Stomach (tissue), 19 donors: ENCODE data around the gene SQSTM1. TPM values are rescaled to one million over a fixed set of nuclear protein-coding genes. Genes with fewer than 3 reads are reported as not detected.
A peak's percentile ranks its signal among the peaks of the same experiment; 100 is the strongest.

ENCODE experiments used
- DNase-seq, 2 donors: peaks; one replicate each; pipeline versions ENCODE4 v3.0.0 to v3.0.0-alpha.2; 2013 to 2019
- H3K27ac ChIP-seq, 5 donors: fragments of 200-600 bp in 4 of 5; sonication (generic) in 4 of 5; one replicate each; pipeline ENCODE4 v1.5.1; 2013 to 2019; ENCODE audit warnings: mild to moderate bottlenecking in 1 of 5, moderate library complexity in 1 of 5
- H3K27me3 ChIP-seq, 3 donors: fragments of 200-600 bp; sonication (generic); one replicate each; pipeline ENCODE4 v1.5.1; 2017 to 2019; ENCODE audit warnings: mixed run types in 1 of 3
- H3K36me3 ChIP-seq, 4 donors: fragments of 200-600 bp; sonication (generic); 1 replicate in 3 of 4; 2 replicates in 1 of 4; pipeline ENCODE4 v1.5.1; 2016 to 2019
- H3K4me1 ChIP-seq, 4 donors: fragments of 200-600 bp; sonication (generic); one replicate each; pipeline ENCODE4 v1.5.1; 2016 to 2019
- H3K4me3 ChIP-seq, 4 donors: fragments of 200-600 bp; sonication (generic) in 3 of 4; one replicate each; pipeline ENCODE4 v1.5.1; 2016 to 2019; ENCODE audit warnings: mild to moderate bottlenecking in 1 of 4
- H3K9me3 ChIP-seq, 4 donors: fragments of 200-600 bp; sonication (generic); one replicate each; pipeline ENCODE4 v1.5.1; 2016 to 2019
- EP300 ChIP-seq: sonication (generic); formaldehyde crosslinking; IDR thresholded peaks from one replicate; pipeline ENCODE4 v1.6.1; 2017; ENCODE audit warnings: antibody characterized with exemption
- POLR2A ChIP-seq, 4 donors: fragments of 450-650 bp; IDR thresholded peaks; one replicate each; pipeline ENCODE4 v1.6.1; 2016; ENCODE audit warnings: antibody characterized with exemption in 4 of 4, control low read depth in 2 of 4, mild to moderate bottlenecking in 1 of 4, moderate library complexity in 1 of 4
- POLR2AphosphoS5 ChIP-seq, 3 donors: sonication (generic); formaldehyde crosslinking; IDR thresholded peaks; one replicate each; pipeline ENCODE4 v1.6.1; 2016; ENCODE audit warnings: antibody characterized with exemption in 3 of 3
- WGBS, 5 donors: extraction: QIAGEN DNeasy Blood & Tissue Kit in 3 of 5; methylation state at CpG; one replicate each; pipeline versions ENCODE4 v1.1.5 to v1.1.7; 2013 to 2018; 5-methylcytosine and 5-hydroxymethylcytosine counted together
- intact Hi-C: fragments of 100-400 bp; cut with DNase I; formaldehyde crosslinking; loops from one replicate; pipeline ENCODE4 v1.15.1; 2023; ENCODE audit warnings: low total_unique reads
- long read RNA-seq, 10 donors: transcript quantifications; one replicate each; lab custom pipeline, GENCODE V29; 2026
- polyA plus RNA-seq, 3 donors: library from polyadenylated mRNA; stranded (reverse); fragments of 200-250 nt; gene quantifications; one replicate each; pipeline ENCODE4 v1.2.3, GENCODE V29; 2013
- total RNA-seq, 5 donors: library from RNA; depleted of rRNA; stranded (reverse); fragments of >200 nt; gene quantifications; one replicate each; pipeline versions ENCODE4 v1.1.0 to v1.2.3, GENCODE V29; 2014 to 2016
- TF ChIP-seq, protein P1 (sequence below), 7 experiments: fragments of 450-650 bp in 4 of 7; fragments of 200-600 bp in 3 of 7; sonication (generic) in 3 of 7; IDR thresholded peaks; one replicate each; pipeline ENCODE4 v1.5.1; 2016 to 2019; ENCODE audit warnings: antibody characterized with exemption in 7 of 7, control low read depth in 2 of 7, mild to moderate bottlenecking in 1 of 7
- donor health status: healthy with polysubstance abuse.
- donor health status: Bipolar disorder and iron deficiency.
- donor health status: healthy.

SQSTM1 gene
- total RNA-seq (100 to 1,000 TPM; 163 to 693 (median 508) TPM), polyA plus RNA-seq (100 to 1,000 TPM; 166 to 251 (median 213) TPM)
- long read RNA-seq, donor 1, transcript SQSTM1-202 (8 exons, 2,986 nt) = major isoform, 12 of 179 reads
- long read RNA-seq, donor 1, partial matches to known transcripts = 167 of 179 reads
- long read RNA-seq, donor 1, other reads (novel, unspliced or antisense) = 0 of 179 reads
- long read RNA-seq, donor 2, transcript SQSTM1-202 (8 exons, 2,986 nt) = major isoform, 22 of 122 reads
- long read RNA-seq, donor 2, partial matches to known transcripts = 100 of 122 reads
- long read RNA-seq, donor 2, other reads (novel, unspliced or antisense) = 0 of 122 reads
- long read RNA-seq, donor 3, partial matches to known transcripts = 173 of 180 reads
- long read RNA-seq, donor 3, other reads (novel, unspliced or antisense) = 0 of 180 reads
- long read RNA-seq, donor 4, partial matches to known transcripts = 0 of 1 reads
- long read RNA-seq, donor 4, other reads (novel, unspliced or antisense) = 0 of 1 reads
- long read RNA-seq, donor 5, transcript SQSTM1-202 (8 exons, 2,986 nt) = major isoform, 19 of 42 reads
- long read RNA-seq, donor 5, partial matches to known transcripts = 16 of 42 reads
- long read RNA-seq, donor 5, other reads (novel, unspliced or antisense) = 5 of 42 reads
- long read RNA-seq, donor 6, transcript SQSTM1-202 (8 exons, 2,986 nt) = major isoform, 43 of 367 reads
- long read RNA-seq, donor 6, partial matches to known transcripts = 322 of 367 reads
- long read RNA-seq, donor 6, other reads (novel, unspliced or antisense) = 0 of 367 reads
- long read RNA-seq, donor 7, transcript SQSTM1-202 (8 exons, 2,986 nt) = major isoform, 16 of 210 reads
- long read RNA-seq, donor 7, partial matches to known transcripts = 188 of 210 reads
- long read RNA-seq, donor 7, other reads (novel, unspliced or antisense) = 5 of 210 reads
- long read RNA-seq, donor 8, transcript SQSTM1-202 (8 exons, 2,986 nt) = major isoform, 10 of 13 reads
- long read RNA-seq, donor 8, partial matches to known transcripts = 0 of 13 reads
- long read RNA-seq, donor 8, other reads (novel, unspliced or antisense) = 0 of 13 reads
- long read RNA-seq, donor 9, transcript SQSTM1-202 (8 exons, 2,986 nt) = major isoform, 19 of 66 reads
- long read RNA-seq, donor 9, partial matches to known transcripts = 40 of 66 reads
- long read RNA-seq, donor 9, other reads (novel, unspliced or antisense) = 5 of 66 reads
- long read RNA-seq, donor 10, partial matches to known transcripts = 47 of 50 reads
- long read RNA-seq, donor 10, other reads (novel, unspliced or antisense) = 0 of 50 reads

DNA sequence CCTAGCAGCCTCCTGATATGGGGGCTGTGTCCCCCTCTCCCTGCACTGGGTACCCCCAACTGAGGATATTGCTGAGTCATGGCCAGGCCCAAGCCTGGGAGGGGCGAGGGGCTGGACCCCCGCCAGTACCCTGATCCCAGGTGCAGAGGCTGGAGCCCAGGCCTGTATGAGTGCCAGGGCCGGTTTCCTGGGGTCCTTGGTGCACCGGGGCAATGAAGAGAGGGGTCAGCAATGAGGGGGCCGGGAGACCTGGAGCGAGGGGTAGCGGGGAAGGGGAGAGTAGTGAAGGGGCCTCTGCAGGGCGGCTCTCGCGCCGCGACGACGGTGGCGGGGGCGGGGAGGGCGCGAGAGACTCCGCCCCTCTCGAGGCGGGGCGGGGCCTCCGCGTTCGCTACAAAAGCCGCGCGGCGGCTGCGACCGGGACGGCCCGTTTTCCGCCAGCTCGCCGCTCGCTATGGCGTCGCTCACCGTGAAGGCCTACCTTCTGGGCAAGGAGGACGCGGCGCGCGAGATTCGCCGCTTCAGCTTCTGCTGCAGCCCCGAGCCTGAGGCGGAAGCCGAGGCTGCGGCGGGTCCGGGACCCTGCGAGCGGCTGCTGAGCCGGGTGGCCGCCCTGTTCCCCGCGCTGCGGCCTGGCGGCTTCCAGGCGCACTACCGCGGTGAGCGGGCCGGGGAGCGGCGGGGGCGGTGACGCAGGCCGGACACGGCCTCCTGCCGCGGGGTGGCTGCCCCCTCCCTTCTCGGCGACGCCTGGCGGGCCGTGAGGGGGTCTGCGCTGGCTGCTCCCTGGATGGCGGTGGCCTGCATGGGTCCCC lies at the start of gene SQSTM1:
TSS of gene SQSTM1 (plus strand) at position 423 of the 815 bp plus-strand sequence. CDS start at position 455, 32 bp downstream.
- peaks cover 74 to 83% (median 81%) of the 10 kb centered on the region in 4 donors for H3K4me1 ChIP-seq
- H3K9me3 ChIP-seq = no peaks in the 10 kb centered on the region
- peaks cover 24 to 38% (median 35%) of the 10 kb centered on the region in 4 donors for H3K36me3 ChIP-seq
- H3K27me3 ChIP-seq = no peaks in the 10 kb centered on the region
- peak within 1 kb of the TSS; percentile 91 to 100 (median 99) for H3K27ac ChIP-seq
- TF ChIP-seq POLR2AphosphoS5 (IDR thresholded peaks at IDR 0.05) = peak; percentile 90 to 100 (median 100)
- peak in 2 of 4 donors; percentile 80 to 98 for TF ChIP-seq POLR2A (IDR thresholded peaks at IDR 0.05)
- TF ChIP-seq, protein P1, sequence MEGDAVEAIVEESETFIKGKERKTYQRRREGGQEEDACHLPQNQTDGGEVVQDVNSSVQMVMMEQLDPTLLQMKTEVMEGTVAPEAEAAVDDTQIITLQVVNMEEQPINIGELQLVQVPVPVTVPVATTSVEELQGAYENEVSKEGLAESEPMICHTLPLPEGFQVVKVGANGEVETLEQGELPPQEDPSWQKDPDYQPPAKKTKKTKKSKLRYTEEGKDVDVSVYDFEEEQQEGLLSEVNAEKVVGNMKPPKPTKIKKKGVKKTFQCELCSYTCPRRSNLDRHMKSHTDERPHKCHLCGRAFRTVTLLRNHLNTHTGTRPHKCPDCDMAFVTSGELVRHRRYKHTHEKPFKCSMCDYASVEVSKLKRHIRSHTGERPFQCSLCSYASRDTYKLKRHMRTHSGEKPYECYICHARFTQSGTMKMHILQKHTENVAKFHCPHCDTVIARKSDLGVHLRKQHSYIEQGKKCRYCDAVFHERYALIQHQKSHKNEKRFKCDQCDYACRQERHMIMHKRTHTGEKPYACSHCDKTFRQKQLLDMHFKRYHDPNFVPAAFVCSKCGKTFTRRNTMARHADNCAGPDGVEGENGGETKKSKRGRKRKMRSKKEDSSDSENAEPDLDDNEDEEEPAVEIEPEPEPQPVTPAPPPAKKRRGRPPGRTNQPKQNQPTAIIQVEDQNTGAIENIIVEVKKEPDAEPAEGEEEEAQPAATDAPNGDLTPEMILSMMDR (IDR thresholded peaks at IDR 0.05) = peak in 1 of 7 experiments; percentile 15
- TF ChIP-seq EP300 = no peak
- DNase-seq = peak; percentile 84 to 96
- H3K4me3 ChIP-seq = peak within 1 kb of the TSS; percentile 65 to 100 (median 90)
- intact Hi-C loops = no loop called here
- 0 to 1% (median 0%) methylated on average over 7 to 81 of the region's 81 CpGs for WGBS, 5 donors

DNA sequence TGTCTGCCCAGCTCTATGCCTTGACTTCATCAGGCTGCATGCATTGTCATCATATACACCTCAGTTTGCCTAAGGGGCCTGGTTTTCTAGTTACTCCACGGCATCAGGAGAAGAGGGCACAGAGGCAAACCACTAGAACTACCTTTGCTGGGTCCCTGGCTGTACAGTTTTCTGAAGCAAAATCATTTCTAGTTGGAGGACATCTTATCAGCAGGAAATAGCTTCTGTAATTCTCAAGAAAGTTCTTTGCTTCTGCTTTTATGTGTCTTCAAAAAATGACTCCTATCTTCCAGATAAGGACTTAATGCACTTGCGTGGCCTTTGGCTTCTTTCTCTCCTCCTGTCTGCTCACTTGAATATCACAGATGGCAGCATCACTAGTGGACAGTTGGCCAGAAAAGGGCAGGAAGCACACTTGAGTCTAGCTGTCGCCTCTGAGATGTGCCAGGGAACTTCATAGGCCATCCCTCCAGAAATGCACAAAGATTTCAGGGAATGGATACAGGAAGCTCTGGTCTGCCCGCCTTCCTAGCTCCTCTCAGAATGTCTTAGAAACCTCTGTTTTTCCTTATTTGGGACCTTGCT lies 49.3 kb upstream of the SQSTM1 start:
- WGBS, 5 donors = 81 to 95% (median 90%) methylated on average over 4 of the region's 4 CpGs
- H3K27me3 ChIP-seq = no peaks in the 10 kb centered on the region
- H3K9me3 ChIP-seq = no peaks in the 10 kb centered on the region
- no peak for TF ChIP-seq POLR2A (IDR thresholded peaks at IDR 0.05)
- TF ChIP-seq POLR2AphosphoS5 (IDR thresholded peaks at IDR 0.05) = no peak
- no peak for TF ChIP-seq EP300
- TF ChIP-seq, protein P1 (IDR thresholded peaks at IDR 0.05) = no peak
- H3K4me3 ChIP-seq = no peak overlapping the region
- H3K36me3 ChIP-seq = peaks cover 75 to 98% (median 94%) of the 10 kb centered on the region in 4 donors
- intact Hi-C loops = no loop called here
- DNase-seq = no peak
- peaks cover 0 to 28% (median 13%) of the 10 kb centered on the region in 4 donors for H3K4me1 ChIP-seq
- no peak overlapping the region for H3K27ac ChIP-seq

DNA sequence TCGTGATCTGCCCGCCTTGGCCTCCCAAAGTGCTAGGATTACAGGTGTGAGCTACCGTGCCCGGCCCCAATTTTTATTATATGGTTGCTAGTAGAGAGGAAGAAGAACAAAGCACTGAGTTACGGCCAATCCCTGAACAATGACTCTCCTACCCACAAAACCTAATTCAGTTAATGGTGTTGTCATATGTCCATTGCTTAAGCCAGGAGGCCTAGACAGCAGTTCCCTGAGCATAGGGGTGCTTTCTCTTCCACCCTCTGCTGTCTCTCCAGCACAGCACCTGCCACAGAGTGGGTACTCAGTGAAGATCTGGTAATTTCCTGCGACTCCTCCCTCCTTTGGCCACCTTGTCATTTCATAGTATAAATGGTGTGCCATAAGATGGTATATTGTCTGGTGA lies 48.4 kb upstream of the SQSTM1 start:
- 90 to 97% (median 96%) methylated on average over 6 of the region's 6 CpGs for WGBS, 5 donors
- peaks cover 77 to 99% (median 96%) of the 10 kb centered on the region in 4 donors for H3K36me3 ChIP-seq

More for the DNA sequence above, 48.4 kb upstream of the SQSTM1 start:
- no peaks in the 10 kb centered on the region for H3K27me3 ChIP-seq
- H3K9me3 ChIP-seq = no peaks in the 10 kb centered on the region
- H3K27ac ChIP-seq = no peak overlapping the region
- H3K4me1 ChIP-seq = peaks cover 0 to 24% (median 8%) of the 10 kb centered on the region in 4 donors
- intact Hi-C loops = no loop called here
- DNase-seq = no peak
- TF ChIP-seq POLR2AphosphoS5 (IDR thresholded peaks at IDR 0.05) (no peak), POLR2A (IDR thresholded peaks at IDR 0.05) (no peak), EP300 (no peak)
- TF ChIP-seq, protein P1 (IDR thresholded peaks at IDR 0.05) = no peak
- H3K4me3 ChIP-seq = no peak overlapping the region
